IPS-NIHi7 (cell line): ENCODE measurements around the gene HBG1.
"Not testable (repeated sequence)": the region's sequence is repeated elsewhere in the genome, so short reads cannot be mapped to it uniquely, and the experiment has no call there.

Experiments used
- DNase-seq: peaks from one replicate; pipeline ENCODE4 v3.0.0; 2012; ENCODE audit warnings: mixed read lengths; ENCODE audit errors: extremely low spot score

HBG1 gene

DNA sequence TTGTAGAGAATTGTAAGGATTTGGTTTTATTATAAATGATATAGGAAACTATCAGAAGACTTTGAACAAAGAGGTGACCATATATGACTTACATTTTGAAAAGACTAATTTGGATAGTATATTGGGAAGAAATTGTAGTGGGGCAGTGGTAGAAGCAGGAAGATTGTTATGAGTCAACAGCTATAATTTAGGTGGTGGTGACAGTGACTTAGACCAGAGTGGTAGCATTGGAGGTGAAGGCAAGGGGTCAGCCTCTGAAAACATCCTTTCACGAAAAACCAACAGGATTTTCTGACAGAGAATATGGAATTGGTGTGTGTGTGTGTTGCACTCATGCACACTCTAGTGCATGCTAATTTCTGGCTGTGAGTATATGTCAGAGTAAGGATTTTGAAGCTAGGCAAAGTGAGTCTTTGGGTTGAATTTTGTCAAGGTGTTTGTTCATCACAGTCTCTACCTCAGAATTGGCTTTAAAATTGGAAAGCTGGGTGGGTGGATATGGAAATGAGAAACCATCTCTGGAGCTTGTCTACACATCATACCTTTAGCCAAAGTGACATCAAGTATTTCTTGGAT, 28.2 kb upstream of the HBG1 start:
- DNase-seq = no peak

DNA sequence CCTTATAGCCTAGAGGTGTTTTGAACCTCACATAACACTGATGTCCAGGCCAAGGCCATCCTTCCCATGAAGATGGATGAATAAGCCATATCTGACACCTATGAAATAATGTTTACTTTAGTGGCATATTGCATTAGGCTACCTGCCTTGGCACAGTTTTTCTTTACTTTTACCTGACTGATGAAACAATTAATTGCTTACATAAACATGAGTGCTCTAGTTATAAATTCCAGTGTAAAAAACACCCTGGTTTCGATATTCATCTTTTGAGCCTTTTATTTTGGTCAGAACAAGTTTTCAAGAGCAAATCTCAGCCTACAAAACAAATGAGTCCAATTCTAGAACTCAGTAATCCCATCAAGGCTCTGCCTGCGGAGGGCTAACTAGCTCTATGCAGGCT, 27.0 kb upstream of the HBG1 start:
- no peak for DNase-seq

DNA sequence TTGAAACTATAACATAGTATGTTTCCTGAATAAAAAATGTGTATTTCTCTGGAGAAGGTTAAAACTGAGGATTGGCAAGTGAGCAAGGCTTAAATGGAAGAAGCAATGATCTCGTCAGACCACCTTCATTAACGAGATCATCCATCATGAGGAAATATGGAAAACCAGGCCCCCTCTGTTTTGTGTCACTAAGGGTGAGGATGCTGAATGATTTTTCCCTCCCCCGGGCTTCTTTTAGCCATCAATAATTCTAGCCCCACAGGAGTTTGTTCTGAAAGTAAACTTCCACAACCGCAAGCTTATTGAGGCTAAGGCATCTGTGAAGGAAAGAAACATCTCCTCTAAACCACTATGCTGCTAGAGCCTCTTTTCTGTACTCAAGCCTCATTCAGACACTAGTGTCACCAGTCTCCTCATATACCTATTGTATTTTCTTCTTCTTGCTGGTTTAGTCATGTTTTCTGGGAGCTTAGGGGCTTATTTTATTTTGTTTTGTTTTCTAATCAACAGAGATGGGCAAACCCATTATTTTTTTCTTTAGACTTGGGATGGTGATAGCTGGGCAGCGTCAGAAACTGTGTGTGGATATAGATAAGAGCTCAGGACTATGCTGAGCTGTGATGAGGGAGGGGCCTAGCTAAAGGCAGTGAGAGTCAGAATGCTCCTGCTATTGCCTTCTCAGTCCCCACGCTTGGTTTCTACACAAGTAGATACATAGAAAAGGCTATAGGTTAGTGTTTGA, 25.9 kb upstream of the HBG1 start:
- no peak for DNase-seq

DNA sequence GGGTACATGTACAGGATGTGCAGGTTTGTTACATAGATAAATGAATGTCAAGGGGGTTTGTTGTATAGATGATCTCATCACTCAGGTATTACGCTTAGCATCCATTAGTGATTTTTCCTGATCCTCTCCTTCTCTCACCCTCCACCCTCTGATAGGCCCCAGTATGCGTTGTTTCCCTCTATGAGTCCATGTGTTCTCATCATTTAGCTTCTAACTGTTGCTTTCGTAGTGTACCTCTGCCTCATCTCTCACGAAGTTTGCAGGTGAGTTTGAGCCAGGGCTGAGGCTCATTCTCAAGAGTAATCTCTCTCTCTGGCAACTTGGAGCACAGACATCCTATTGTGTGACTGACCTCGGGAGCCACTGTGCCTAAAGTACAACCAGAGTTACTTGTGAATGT, 24.7 kb upstream of the HBG1 start:
- DNase-seq = no peak

DNA sequence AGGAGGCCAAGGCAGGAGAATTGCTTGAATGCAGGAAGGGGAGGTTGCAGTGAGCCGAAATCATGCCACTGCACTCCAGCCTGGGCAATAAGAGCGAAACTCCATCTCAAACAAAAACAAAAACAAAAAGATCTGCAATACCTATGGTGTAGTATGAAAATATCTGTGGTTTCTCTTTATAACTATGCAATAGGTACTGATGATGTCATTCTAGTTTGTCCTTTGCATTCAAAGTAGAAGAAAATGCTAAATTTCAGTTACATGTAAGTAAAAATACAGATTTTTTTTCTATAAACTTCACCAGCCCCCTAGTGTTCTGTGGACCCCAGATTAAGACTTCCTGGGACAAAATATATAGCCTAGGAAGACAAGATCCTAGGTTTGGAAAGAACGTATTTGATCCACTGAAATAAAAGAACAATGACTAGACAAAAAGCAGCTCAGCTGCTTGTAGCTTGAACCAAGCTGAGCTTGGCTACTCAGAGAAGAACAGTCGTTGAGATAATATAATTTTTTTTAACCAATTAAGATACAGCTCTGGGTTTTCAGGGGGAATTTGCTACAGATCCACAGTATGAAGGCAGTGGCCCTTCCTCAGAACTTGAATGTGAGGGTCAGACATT, 22.8 kb upstream of the HBG1 start:
- no peak for DNase-seq

DNA sequence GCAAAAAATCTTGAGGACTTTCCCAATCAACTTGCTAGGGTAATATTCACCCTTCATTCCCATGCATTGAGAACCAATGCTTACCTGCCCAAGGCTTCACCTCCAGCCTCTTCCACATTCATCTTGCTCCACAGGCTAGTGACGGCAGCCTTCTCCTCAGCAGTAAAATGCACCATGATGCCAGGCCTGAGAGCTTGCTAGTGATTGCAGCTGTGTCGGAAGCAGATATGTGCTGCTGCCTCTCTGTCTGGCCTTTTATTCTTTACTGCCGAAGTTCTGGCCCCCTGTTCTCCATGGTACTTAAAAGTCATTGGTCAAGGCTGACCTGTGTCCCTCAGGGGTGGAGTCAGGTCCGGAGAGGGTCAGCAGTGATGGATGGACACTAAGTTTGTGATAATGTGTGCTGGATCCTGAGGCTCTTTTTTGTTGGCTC, 20.1 kb upstream of the HBG1 start, which contains the start of gene HBE1:
Gene HBE1, minus strand, starts transcription at position 231 of the 433 bp plus-strand sequence. Its CDS starts 55 bp downstream, at position 176.
- DNase-seq = no peak

DNA sequence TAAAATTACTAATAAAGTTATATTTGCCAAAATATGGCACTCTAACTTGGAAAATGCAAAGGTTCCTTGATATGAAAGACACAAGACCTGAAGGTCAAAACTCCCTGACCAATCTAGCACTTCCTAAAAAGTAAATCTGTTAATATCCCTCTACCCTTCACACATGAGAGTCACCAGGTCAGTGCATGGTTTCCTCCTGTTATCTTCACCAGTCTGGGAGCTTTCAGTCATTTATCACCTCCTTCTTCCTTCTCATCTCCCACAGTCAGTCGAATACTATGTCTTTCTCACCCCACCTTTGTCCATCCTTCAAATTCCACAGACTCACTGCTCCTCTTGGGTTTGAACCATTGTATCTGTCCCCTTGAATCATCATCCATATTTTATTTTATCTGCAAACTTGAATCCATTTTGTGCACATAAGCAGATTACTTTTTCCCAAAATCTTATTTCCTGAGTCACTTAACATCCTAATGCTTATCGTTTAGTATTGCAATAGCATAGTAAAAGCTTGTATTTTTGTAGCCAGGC, 17.4 kb upstream of the HBG1 start:
- no peak for DNase-seq

DNA sequence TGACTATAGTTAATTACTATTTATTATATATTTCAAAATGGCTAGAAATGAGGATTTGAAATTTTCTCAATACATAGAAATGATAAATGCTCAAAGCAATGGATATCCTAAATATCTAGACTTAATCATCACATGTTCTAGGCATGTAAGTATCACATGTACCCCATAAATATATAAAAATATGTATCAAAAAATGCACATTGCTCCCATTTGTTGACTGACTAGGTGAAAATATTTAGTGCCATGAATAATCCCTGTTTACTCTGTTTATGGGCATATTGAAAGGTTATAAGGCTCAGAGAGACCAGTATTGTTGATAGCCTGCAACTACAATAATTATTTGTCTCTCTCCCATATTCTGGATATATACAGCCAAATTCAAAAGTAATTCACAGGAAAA, 17.0 kb upstream of the HBG1 start:
- no peak for DNase-seq

DNA sequence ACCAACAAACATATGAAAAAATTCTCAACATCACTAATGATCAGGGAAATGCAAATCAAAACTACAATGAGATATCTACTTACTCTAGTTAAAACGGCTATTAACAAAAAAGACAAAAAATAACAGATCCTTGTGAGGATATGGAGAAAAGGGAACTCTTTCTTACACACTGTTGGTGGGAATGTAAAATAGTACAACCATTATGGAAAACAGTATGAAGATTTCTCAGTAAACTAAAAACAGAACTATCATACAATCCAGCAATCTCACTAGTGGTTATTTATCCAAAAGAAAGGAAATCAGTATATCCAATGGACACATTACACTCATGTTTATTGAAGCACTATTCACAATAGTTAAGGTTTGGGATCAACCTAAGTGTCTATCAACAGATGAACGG, 16.2 kb upstream of the HBG1 start:
- no peak for DNase-seq

DNA sequence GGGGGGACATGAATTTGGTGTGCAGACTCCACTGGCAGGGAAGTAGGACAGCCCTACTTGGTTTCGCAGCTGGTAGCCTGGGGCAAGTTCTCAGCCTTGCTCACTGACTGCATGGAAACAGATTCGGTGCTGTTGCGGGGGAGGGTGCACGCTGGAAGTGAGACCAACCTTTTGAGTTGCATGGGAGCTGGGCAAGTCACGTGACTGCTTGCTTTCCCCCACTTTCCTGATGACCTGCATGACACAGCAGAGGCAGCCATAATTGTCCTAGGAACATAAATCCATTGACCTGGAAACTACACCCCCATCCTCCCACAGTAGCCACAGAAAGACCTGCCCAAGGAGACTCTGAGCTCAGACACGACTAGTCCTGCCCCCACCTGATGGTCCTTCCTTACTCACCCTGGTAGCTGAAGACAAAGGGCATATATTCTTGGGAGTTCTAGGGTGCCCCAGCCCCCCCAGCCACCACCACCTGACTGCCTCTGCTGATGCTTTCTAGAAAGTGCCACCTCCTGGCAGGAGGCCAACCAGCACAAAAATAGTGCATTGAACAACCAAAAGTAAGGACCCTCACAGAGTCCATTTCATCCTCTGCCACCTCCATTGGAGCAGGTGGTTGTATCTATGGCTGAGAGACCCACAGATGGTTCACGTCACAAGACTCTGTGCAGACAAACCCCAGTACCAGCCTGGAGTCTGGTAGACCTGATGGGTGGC, 9.0 kb upstream of the HBG1 start:
- peak; percentile 22 for DNase-seq

DNA sequence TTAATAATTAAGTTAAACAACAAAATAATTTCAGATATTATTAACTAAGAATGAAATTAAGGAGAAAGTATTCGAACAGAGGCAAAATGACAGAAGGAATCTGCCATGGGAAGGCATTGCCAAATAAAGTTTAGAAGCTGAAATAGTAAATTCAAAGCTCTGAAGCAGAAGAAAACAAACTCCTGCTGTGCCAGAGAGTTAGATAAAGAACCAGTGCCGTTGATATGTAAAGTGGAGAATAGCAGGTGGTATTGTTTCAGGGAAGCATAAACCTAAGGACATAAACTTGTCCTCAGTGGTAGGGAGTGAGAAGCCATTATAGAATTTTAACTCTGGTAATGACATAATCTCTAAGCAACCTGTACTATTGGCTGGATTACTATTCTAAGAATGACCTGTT, 7.6 kb upstream of the HBG1 start:
- peak; percentile 41 for DNase-seq

DNA sequence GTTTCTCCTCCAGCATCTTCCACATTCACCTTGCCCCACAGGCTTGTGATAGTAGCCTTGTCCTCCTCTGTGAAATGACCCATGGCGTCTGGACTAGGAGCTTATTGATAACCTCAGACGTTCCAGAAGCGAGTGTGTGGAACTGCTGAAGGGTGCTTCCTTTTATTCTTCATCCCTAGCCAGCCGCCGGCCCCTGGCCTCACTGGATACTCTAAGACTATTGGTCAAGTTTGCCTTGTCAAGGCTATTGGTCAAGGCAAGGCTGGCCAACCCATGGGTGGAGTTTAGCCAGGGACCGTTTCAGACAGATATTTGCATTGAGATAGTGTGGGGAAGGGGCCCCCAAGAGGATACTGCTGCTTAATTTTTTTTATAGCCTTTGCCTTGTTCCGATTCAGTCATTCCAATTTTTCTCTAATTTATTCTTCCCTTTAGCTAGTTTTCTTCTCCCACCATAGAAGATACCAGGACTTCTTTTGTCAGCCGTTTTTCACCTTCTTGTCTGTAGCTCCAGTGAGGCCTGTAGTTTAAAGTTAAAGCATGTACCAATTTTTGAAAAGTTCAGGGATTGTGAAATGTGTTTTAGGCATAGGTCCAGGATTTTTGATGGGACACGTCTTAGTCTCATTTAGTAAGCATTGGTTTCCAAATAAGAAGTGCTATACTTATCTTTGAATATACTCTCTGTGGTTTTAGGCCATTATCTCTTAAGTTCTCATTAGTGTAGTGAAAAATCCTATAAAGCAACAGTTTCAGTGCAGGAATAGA, 5.2 kb upstream of the HBG1 start, which contains the start of gene HBG2:
Gene HBG2, minus strand, starts transcription at position 136 of the 768 bp plus-strand sequence. Its CDS starts 53 bp downstream, at position 83.
- not testable (repeated sequence) for DNase-seq

DNA sequence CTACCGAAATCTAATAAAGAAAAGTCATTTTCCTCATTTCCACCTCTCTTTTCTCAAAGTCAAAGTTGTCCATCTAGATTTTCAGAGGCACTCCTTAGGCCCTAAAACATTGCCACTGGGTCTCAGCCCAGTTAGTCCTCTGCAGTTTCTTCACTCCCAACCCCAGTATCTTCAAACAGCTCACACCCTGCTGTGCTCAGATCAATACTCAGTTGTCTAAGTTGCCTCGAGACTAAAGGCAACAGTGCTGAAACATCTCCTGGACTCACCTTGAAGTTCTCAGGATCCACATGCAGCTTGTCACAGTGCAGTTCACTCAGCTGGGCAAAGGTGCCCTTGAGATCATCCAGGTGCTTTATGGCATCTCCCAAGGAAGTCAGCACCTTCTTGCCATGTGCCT, 4.4 kb upstream of the HBG1 start:
- DNase-seq = not testable (repeated sequence)

DNA sequence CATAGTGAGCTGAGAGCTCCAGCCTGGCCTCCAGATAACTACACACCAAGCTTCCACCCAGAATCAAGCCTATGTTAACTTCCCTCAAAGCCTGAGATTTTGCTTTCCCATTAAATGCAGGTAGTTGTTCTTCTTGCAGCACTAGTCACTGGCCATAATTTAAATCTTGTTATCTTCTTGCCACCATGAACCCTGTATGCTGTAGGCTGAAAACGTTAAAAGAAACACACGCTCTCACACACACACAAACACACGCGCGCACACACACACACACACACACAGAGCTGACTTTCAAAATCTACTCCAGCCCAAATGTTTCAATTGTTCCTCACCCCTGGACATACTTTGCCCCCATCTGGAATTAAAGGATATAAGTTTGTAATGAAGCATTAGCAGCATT, 3.8 kb upstream of the HBG1 start:
- not testable (repeated sequence) for DNase-seq

DNA sequence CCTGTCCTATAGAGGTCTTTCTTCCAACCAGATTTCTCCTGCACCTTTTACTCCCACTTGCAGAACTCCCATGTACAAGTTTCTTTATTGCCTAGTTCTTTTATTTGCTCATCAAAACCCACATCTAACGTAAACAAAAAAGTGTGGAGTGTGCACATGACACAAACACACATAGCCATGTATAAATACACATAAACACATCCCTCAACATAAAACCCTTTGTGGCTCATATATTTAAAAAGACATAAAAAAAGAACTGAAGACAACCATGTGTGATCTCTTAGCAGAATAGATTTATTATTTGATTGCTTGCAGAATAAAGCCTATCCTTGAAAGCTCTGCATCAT, 3.2 kb upstream of the HBG1 start:
- DNase-seq = no peak

DNA sequence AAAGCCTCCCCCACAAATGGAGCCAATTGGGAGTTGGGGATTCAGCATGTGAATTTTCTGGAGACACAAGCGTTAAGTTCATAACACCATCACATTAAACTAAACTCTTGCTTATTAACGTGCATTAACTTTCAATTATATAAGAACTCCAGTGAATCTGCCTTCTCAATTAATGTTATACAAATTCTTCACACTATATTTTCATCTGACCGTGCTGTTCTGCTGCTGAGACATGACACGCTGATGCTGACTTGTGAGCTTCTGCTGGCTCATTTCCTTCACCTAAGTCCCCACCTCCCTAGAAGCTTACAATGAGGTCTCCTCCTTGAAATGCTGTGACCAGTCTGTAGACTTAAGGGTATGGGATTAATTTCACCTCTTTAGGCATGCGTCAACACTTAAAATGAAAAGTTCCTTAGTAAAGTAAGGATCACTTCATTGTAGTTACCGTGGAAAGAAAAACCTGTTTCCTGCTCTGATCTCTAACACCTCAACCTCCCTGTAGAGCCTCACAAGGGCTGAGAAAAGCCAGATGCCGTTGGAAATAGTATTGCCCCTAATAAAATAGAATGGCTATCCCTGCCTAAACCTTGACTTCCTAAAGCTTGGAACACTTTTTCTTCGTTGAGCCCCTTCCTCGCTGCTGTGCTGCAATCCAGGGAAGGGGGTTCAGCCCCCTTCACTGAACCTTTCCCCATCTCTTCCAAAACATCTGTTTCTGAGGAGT, 2.7 kb upstream of the HBG1 start:
- no peak for DNase-seq

DNA sequence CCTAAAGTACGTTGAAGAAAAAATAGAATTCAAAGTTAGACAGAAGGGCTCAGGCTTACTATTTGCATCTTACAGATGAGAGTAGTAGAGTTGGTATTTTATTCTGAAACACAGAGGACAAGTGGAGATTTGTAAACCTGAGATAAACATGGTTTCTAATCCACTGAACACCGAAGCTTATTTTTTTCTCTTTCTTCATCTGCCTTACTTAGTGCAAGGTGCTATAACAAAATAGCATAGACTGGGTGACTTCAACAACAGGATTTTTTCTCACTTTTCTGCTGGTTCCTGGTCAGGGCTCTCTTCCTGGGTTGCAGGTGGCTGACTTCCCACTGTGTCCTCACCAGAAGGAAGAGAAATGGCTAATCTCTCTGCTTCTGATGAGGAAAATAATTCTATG, 2.1 kb upstream of the HBG1 start:
- no peak for DNase-seq

DNA sequence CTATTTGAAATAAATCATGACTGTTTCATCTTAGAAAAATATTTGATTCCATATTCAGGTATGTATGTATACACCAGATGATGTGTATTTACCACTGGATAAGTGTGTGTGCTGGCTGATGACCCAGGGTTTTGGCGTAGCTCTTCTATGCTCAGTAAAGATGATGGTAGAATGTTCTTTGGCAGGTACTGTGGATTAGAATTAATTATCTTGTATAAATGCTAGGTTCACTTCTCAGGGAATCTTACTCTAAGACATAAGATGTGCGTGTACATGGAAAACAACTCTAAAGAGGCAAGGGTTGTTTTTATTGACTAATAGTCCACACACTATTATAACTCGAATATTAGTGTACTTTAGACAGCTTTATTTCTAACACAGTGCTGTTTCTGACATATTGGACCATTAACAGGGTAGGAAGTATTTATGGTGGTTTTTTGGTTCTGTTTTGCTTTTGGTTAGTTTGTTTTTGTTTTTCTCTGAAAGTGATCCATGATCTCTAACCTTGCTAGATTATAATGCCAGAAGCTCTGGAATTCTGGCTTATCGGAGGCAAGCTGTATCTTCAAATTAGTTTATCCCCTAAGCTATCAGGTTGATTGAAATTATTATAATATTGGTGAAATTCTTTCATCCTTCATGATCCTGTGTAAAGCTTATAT, 1.0 kb upstream of the HBG1 start:
- no peak for DNase-seq

DNA sequence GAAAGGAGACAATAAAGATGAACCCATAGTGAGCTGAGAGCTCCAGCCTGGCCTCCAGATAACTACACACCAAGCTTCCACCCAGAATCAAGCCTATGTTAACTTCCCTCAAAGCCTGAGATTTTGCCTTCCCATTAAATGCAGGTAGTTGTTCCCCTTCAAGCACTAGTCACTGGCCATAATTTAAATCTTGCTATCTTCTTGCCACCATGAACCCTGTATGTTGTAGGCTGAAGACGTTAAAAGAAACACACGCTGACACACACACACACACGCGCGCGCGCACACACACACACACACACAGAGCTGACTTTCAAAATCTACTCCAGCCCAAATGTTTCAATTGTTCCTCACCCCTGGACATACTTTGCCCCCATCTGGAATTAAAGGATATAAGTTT, 1.2 kb downstream of the HBG1 start:
- not testable (repeated sequence) for DNase-seq
